ENCODE measurements around the gene GBX1.

GBX1 gene

GRCh38 chr7:151204383-151205032 is 37.0 kb upstream of the GBX1 start:
- TF ChIP-seq CTCF (IDR thresholded peaks at IDR 0.05; ENCODE audit: low read depth, low read length) = no peak
- no peak overlapping the region for H3K4me3 ChIP-seq (ENCODE audit: low read depth, low read length)
- in situ Hi-C loops (cut with HindIII; ENCODE audit: low sequenced_read_pairs) = no loop called here
- no peak for DNase-seq (ENCODE audit: low read depth, low spot score)

GRCh38 chr7:151202836-151203235 is 35.3 kb upstream of the GBX1 start:
- TF ChIP-seq CTCF (IDR thresholded peaks at IDR 0.05; ENCODE audit: low read depth, low read length) = no peak
- no peak overlapping the region for H3K4me3 ChIP-seq (ENCODE audit: low read depth, low read length)
- in situ Hi-C loops (cut with HindIII; ENCODE audit: low sequenced_read_pairs) = no loop called here
- no peak for DNase-seq (ENCODE audit: low read depth, low spot score)

- in situ Hi-C loops (cut with HindIII; ENCODE audit: low sequenced_read_pairs) = no loop called here
- no peak overlapping the region for H3K4me3 ChIP-seq (ENCODE audit: low read depth, low read length)
- TF ChIP-seq CTCF (IDR thresholded peaks at IDR 0.05; ENCODE audit: low read depth, low read length) = no peak
- DNase-seq (ENCODE audit: low read depth, low spot score) = no peak
Observed at GRCh38 chr7:151201751-151202150, 34.3 kb upstream of the GBX1 start.

- no peak for TF ChIP-seq CTCF (IDR thresholded peaks at IDR 0.05; ENCODE audit: low read depth, low read length)
- in situ Hi-C loops (cut with HindIII; ENCODE audit: low sequenced_read_pairs) = no loop called here
- no peak for DNase-seq (ENCODE audit: low read depth, low spot score)
- no peak overlapping the region for H3K4me3 ChIP-seq (ENCODE audit: low read depth, low read length)
Observed at GRCh38 chr7:151201344-151201743, 33.9 kb upstream of the GBX1 start.

GRCh38 chr7:151198945-151199848 is 31.7 kb upstream of the GBX1 start:
- H3K4me3 ChIP-seq (ENCODE audit: low read depth, low read length) = no peak overlapping the region
- no peak for TF ChIP-seq CTCF (IDR thresholded peaks at IDR 0.05; ENCODE audit: low read depth, low read length)
- no peak for DNase-seq (ENCODE audit: low read depth, low spot score)
- in situ Hi-C loops (cut with HindIII; ENCODE audit: low sequenced_read_pairs) = no loop called here

GRCh38 chr7:151197932-151198331 is 30.4 kb upstream of the GBX1 start:
- no peak for DNase-seq (ENCODE audit: low read depth, low spot score)
- no peak for TF ChIP-seq CTCF (IDR thresholded peaks at IDR 0.05; ENCODE audit: low read depth, low read length)
- no peak overlapping the region for H3K4me3 ChIP-seq (ENCODE audit: low read depth, low read length)
- in situ Hi-C loops (cut with HindIII; ENCODE audit: low sequenced_read_pairs) = no loop called here

Data from astrocyte of the spinal cord (primary cell).